Ovary (tissue), 10 donors: Measurements from ENCODE around the gene FOXO3B. TPM values are rescaled to one million over a fixed set of nuclear protein-coding genes. Genes with fewer than 3 reads are reported as not detected.
A peak's percentile ranks its signal among the peaks of the same experiment; 100 is the strongest.
"Not testable (repeated sequence)": the region's sequence is repeated elsewhere in the genome, so short reads cannot be mapped to it uniquely, and the experiment has no call there.

ENCODE experiments used
- DNase-seq, 5 donors: peaks; one replicate each; pipeline ENCODE4 v3.0.0-alpha.2; 2019 to 2020
- H3K27ac ChIP-seq, 2 donors: fragments of 200-600 bp; one replicate each; pipeline versions ENCODE4 v1.5.1 to v1.8.0; 2019 to 2022
- H3K27me3 ChIP-seq: fragments of 200-600 bp; one replicate; pipeline ENCODE4 v1.8.0; 2022
- H3K36me3 ChIP-seq: fragments of 200-600 bp; sonication (generic); one replicate; pipeline ENCODE4 v1.5.1; 2019
- H3K4me1 ChIP-seq: one replicate; pipeline ENCODE4 v1.8.1; 2013; ENCODE audit warnings: mild to moderate bottlenecking, moderate library complexity; ENCODE audit not compliant: insufficient read depth
- H3K4me3 ChIP-seq: fragments of 200-600 bp; sonication (generic); one replicate; pipeline ENCODE4 v1.5.1; 2017
- H3K9me3 ChIP-seq, 2 donors: fragments of 200-600 bp in 1 of 2; sonication (generic) in 1 of 2; one replicate each; pipeline versions ENCODE4 v1.5.1 to v1.8.1; 2013 to 2019; ENCODE audit warnings: mild to moderate bottlenecking in 1 of 2, moderate library complexity in 1 of 2
- WGBS, 3 donors: extraction: QIAGEN DNeasy Blood & Tissue Kit in 1 of 3; methylation state at CpG; one replicate each; pipeline versions ENCODE4 v1.1.5 to v1.1.7; 2013 to 2017; 5-methylcytosine and 5-hydroxymethylcytosine counted together
- intact Hi-C, 4 donors: fragments of 100-400 bp; cut with DNase I; formaldehyde crosslinking; loops; one replicate each; pipeline versions ENCODE4 v1.11.0 to v1.15.1; 2022 to 2023
- long read RNA-seq, 3 donors: library from polyadenylated mRNA in 2 of 3; unstranded in 2 of 3; transcript quantifications; one replicate each; pipeline ENCODE4 v2.0.0 and lab custom pipeline, GENCODE V29; 2021 to 2026
- polyA plus RNA-seq, 2 donors: library from polyadenylated mRNA; stranded (reverse); fragments of 200-250 nt in 1 of 2; fragments of 350-450 nt in 1 of 2; fragmentation: Illumina TruSeq in 1 of 2; extraction: RNeasy Lipid Tissue Mini Kit (QIAGEN cat#74804) in 1 of 2; gene quantifications; one replicate each; pipeline ENCODE4 v1.2.3, GENCODE V29; 2013 to 2014
- total RNA-seq, 7 donors: library from RNA; depleted of rRNA in 2 of 7; stranded (reverse); fragments of >200 nt in 2 of 7; fragmentation: NEBNext Ultra II Directional in 3 of 7; extraction: Animal tissue kit (Norgen Biotek cat#: 25700) in 3 of 7; gene quantifications; one replicate each; pipeline versions ENCODE4 v1.1.0 to v1.2.4, GENCODE V29; 2016 to 2023
- donor health status: DM: no; HTN: no; CAD: no; lungs with moderate emphysema.
- donor health status: DM: no; HTN: no; CAD: no.
- donor health status: Bipolar disorder and iron deficiency.
- donor health status: DM: yes; HTN: yes; CAD: no.
- donor health status: DM: no; HTN: no; CAD: no.
- donor health status: DM: yes; HTN: yes; CAD: no.

FOXO3B gene
- total RNA-seq (10 to 100 TPM in 4 of 7 donors, 1 to 10 TPM in 3; 5.7 to 15.0 (median 10.5) TPM), polyA plus RNA-seq (1 to 10 TPM; 1.2 to 3.7 TPM)
- long read RNA-seq, donor 1, transcript FOXO3B-201 (1 exons, 1,928 nt): major isoform, 10 of 10 reads
- long read RNA-seq, donor 1, partial matches to known transcripts: 0 of 10 reads
- long read RNA-seq, donor 1, other reads (novel, unspliced or antisense): 0 of 10 reads
- long read RNA-seq, donor 2: 0 reads
- long read RNA-seq, donor 3, transcript FOXO3B-201 (1 exons, 1,928 nt): major isoform, 12 of 12 reads
- long read RNA-seq, donor 3, partial matches to known transcripts: 0 of 12 reads
- long read RNA-seq, donor 3, other reads (novel, unspliced or antisense): 0 of 12 reads

- H3K9me3 ChIP-seq, H3K36me3 ChIP-seq, H3K27me3 ChIP-seq, H3K4me1 ChIP-seq, intact Hi-C loops: not testable (repeated sequence)
- Histone ChIP-seq H3K4me3 (peak within 1 kb of the TSS; percentile 53), H3K27ac (peak within 1 kb of the TSS in 1 of 2 donors; percentile 75)
- whole genome bisulfite sequencing, 3 donors: 0 to 2% (median 1%) methylated on average over 16 to 54 of the region's 58 CpGs
- DNase-seq: peak; percentile 90 to 97 (median 94)
Measured at GRCh38 chr17:18681767-18682571, at the start of gene FOXO3B. TSS of gene FOXO3B (minus strand) at chr17:18682314. CDS start at chr17:18681651, 663 bp downstream.

DNA sequence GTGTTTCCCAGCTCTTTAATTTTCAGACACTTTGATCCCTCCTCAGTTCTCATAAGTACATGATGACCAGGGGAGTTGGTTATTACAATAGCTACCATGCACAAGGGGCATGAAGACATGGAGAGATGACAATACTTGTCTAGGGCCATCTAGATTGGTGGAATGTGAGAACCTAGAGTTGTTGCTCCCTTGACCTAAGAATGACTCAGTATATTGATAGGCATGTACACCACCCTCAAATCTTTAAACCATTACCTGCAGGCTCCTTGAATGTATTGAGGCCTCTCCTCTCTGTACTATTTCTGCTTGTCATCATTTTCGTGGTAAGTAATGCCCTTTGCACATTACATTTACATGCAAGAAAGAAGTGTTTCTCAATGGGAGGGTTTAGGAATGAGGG is 41.4 kb upstream of the FOXO3B start:
- WGBS, 3 donors: 85 to 100% (median 87%) methylated on average over 1 of the region's 1 CpG
- H3K9me3 ChIP-seq, intact Hi-C loops: not testable (repeated sequence)

DNA sequence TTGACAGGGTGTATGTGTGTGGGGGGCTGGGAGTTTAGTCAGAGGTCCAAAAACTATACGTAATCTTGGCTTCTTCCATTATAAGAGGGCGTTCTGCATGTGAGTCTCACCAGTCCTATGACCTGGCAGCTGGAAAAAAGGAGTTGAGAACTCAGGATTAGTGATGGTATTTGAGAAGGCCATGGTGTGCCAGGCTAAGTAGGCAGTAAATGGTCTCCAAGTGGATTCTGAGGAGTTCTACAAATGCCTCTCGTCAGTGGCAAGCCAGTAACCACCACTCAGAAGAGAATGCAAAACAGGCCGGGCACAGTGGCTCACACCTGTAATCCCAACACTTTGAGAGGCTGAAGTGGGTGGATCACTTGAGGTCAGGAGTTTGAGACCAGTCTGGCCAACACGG is 40.5 kb upstream of the FOXO3B start:
- H3K4me3 ChIP-seq, H3K9me3 ChIP-seq, H3K27me3 ChIP-seq, H3K27ac ChIP-seq, DNase-seq, H3K4me1 ChIP-seq, intact Hi-C loops, H3K36me3 ChIP-seq: not testable (repeated sequence)
- 75 to 80% (median 76%) methylated on average over 4 to 5 of the region's 5 CpGs for WGBS, 3 donors

More for the DNA sequence above, 41.4 kb upstream of the FOXO3B start:
- DNase-seq, H3K36me3 ChIP-seq, H3K27ac ChIP-seq, H3K4me3 ChIP-seq, H3K27me3 ChIP-seq, H3K4me1 ChIP-seq: not testable (repeated sequence)

DNA sequence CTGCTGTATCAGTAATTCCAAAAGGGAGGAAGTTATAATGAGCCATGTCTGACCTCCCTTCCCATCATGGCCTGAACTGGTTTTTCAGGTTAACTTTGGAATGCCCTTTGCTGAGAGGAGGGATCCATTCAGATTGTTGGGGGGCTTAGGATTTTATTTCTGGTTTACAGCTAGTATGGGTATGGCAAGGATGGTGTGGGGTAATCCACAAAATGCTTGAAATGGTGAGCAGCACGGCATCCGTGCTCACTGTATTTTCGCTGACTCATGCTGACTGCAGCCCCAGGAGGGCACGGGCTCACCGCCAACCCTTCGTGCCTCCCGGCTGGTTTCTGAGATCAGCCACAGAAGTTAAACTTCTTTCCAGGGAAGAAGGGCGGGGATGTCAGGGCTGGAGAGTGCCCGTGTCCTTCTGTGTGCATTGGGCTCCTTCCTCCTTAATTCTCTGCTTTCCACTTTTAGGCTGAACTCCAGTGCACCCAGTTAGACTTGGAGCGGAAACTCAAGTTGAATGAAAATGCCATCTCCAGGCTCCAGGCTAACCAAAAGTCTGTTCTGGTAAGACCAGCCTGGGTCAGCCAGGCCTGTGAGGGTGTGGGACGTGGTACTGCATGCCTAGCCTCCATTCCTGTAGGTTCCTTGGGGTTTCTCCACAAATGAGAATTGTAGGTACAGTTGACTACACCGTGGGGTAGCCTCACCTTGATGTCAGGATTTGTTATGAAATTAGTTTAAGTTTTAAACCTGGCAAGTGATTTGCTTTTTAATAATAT is 39.8 kb upstream of the FOXO3B start:
- H3K27me3 ChIP-seq, H3K36me3 ChIP-seq, H3K27ac ChIP-seq, DNase-seq, H3K4me3 ChIP-seq, H3K9me3 ChIP-seq, H3K4me1 ChIP-seq, intact Hi-C loops: not testable (repeated sequence)
- 83 to 92% (median 90%) methylated on average over 1 to 2 of the region's 12 CpGs for WGBS, 3 donors

DNA sequence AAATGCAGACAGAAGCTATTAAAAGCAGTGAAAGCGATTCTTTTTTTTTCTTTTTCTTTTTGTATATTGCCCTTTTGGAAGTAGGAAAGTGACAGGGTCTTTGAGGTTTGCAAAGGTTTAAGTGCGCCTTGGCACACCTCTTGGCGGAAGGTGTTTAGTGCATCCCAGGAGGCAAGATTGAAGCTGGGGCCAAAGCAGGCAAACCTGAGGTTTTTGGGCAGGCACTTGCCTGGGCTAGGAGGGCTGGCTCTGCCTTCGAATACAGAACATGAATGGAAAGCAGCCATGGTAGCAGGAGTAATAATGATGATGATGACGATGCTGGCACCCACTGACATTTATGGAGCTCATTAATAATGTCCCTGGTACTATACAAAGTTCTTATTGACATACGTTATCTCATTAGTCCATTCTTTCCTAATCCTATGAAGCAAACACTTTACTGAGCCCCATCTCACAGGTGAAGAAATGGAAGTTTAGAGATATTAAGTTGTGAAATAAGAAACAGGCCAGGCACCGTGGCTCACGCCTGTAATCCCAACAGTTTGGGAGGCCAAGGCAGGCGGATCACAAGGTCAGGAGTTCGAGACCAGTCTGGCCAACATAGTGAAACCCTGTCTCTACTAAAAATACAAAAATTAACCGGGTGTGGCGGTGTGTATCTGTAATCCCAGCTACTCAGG is 37.5 kb upstream of the FOXO3B start:
- 88 to 90% (median 88%) methylated on average over 12 of the region's 12 CpGs for WGBS, 3 donors
- DNase-seq, H3K4me1 ChIP-seq, H3K27me3 ChIP-seq, H3K27ac ChIP-seq, H3K9me3 ChIP-seq, H3K4me3 ChIP-seq, intact Hi-C loops, H3K36me3 ChIP-seq: not testable (repeated sequence)

DNA sequence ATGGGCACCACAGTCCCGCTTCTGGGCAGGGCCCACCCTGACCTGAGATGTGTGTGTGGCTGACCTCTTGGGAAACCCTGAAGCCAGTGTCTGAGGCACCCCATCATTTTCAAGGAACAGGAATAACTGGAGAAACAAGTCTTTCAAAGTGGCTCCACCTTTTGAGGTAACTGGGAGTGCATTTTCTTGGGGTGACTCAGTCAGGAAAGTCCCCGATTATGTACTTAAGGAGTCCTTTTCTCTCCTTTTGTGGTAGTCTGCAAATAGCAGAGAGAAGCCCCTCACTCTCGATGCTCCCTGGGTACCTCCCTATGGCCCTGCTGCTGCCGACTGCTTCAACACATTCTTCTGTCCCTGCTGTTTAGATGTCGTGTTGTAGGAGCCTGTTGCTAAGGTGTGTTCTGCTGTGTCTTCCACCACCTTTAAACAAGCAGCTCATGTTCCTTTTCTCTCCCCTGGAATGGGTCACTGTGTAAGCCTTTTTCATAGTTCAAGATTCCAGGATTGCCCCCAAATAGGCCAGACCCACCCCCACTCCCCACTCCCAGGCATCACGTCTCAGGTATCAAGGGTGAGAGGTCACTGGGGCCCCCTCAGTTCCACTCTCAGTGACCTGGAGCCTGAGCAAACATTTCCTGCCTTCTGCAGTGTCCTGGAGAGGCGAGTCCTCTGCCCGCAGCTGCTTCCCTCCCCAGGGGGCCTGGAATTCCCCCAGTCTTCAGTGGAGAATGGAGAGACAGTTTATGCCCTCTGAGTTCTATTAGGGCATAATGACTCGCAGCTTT is 36.7 kb upstream of the FOXO3B start:
- DNase-seq, H3K27me3 ChIP-seq, H3K27ac ChIP-seq, H3K4me3 ChIP-seq, intact Hi-C loops, H3K36me3 ChIP-seq, H3K9me3 ChIP-seq, H3K4me1 ChIP-seq: not testable (repeated sequence)
- WGBS, 3 donors: 71 to 78% (median 76%) methylated on average over 8 of the region's 9 CpGs
